Activated T-helper 1 cell treated with anti-CD3 and anti-CD28 coated beads, Interleukin-12 subunit alpha, Interleukin-12 subunit beta, Interleukin-2, Interleukin-4 antibody, amounts not matched to agents 30 ng/mL and 10 ng/mL and 1 ng/mL, durations not matched to agents 14 hours and 24 hours and 36 hours (primary cell): ENCODE data around the gene KIF5A. TPM values are rescaled to one million over a fixed set of nuclear protein-coding genes. Genes with fewer than 3 reads are reported as not detected.

Experiments used
- DNase-seq: peaks from one replicate; pipeline ENCODE4 v3.0.0; 2021; ENCODE audit warnings: low spot score
- H3K27ac Mint-ChIP-seq: one replicate; pipeline ENCODE4 v1.8.0; 2021; ENCODE audit warnings: mild to moderate bottlenecking, mixed read lengths
- H3K27me3 Mint-ChIP-seq: one replicate; pipeline ENCODE4 v1.8.0; 2022; ENCODE audit warnings: mild to moderate bottlenecking, moderate library complexity, mixed read lengths; ENCODE audit not compliant: insufficient read depth
- H3K36me3 Mint-ChIP-seq: one replicate; pipeline ENCODE4 v1.8.0; 2021; ENCODE audit warnings: low read depth, mixed read lengths
- H3K4me1 Mint-ChIP-seq: one replicate; pipeline ENCODE4 v1.8.0; 2021; ENCODE audit warnings: low read depth, mixed read lengths
- H3K4me3 Mint-ChIP-seq: one replicate; pipeline ENCODE4 v1.8.0; 2021; ENCODE audit warnings: mild to moderate bottlenecking, moderate library complexity, mixed read lengths
- H3K9me3 Mint-ChIP-seq: one replicate; pipeline ENCODE4 v1.8.0; 2021; ENCODE audit warnings: mixed read lengths
- intact Hi-C: fragments of 100-400 bp; cut with micrococcal nuclease; formaldehyde crosslinking; loops from one replicate; pipeline ENCODE4 v1.15.1; 2024
- total RNA-seq: library from RNA; stranded (reverse); gene quantifications from 2 replicates; pipeline ENCODE4 v1.2.3, GENCODE V29; 2022

KIF5A gene
- total RNA-seq, 1 donor from 2014 or later: 2.4 TPM

DNA sequence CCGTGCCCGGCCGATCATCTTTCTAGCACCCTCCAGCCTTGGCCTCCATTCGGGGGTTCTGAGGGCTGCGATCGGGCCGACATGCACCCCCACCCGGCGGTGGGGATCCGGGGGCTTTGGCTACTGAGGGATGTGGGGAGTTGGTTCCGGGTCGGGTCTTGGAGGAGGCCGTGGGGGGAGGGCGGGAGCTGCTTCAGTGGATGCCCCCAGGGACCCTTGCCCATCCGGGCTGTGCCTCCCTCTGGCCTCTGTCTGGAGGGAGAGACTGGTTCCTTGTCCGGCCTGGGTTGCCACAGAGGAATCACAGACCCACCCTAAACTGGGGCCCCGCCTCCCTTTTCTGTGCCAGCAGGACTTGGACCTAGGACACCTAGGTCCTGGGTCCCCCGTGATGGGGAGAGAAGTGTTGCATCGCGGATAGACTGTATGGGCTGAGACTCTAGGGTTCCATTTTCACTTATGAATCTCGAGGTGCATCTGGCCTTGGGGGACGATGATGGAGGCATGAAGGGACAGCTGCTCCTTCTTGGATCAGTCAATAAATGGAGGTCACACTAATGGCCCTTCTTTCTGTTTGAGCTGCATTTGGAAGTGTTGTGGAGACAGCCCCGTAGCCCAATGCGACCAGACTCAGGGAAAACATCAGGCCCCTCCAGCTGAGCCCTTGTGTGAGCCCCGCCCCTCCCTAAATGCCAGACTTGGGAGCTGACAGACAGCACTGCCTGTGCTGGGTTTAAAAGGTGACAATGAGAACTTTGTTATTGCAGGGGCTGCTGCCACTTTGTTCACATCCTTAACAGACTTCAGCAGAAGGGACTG, 55.4 kb downstream of the KIF5A start:
- Mint-ChIP-seq H3K36me3 (peaks cover 25% of the 10 kb centered on the region), H3K9me3 (no peaks in the 10 kb centered on the region), H3K27ac (peak overlapping the region; percentile 82), H3K27me3 (peaks cover 1% of the 10 kb centered on the region), H3K4me3 (peak overlapping the region; percentile 76), H3K4me1 (peaks cover 20% of the 10 kb centered on the region)
- DNase-seq: no peak
- intact Hi-C loops: loop anchor here (2.0 kb wide), 1 partner anchor 14 kb away; the partner anchor contains the start of gene PIP4K2C

DNA sequence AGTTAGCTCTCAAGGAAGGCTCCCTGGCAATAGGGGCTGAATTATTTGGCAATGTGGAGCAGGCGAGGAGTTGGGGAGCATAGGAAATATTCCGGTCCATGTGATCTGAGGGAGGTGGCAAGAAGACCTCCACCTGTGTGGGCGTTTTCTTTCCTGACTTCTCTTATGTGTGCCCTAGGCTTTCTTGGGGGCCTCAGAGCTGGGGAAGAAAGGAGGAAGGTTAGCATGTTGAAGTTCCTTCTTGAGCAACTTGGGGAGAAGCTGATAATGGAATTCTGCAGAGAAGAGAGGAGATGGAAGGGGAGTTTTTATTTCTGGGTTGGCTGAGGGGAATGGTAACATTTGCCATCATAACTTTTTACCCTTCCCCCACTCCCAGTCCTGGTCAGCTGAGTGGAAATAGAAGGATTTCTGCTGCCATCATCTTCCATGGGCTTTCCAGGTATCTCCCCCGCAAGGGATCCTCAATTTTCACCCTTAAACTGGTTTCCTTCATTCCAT, 56.0 kb downstream of the KIF5A start:
- H3K4me3 Mint-ChIP-seq: peak overlapping the region; percentile 76
- H3K27ac Mint-ChIP-seq: peak overlapping the region; percentile 82
- DNase-seq: no peak
- intact Hi-C loops: loop anchor here (2.0 kb wide), 1 partner anchor 15 kb away; the partner anchor contains the start of gene PIP4K2C
- H3K4me1 Mint-ChIP-seq: peaks cover 24% of the 10 kb centered on the region
- peaks cover 7% of the 10 kb centered on the region for H3K27me3 Mint-ChIP-seq
- H3K36me3 Mint-ChIP-seq: peaks cover 20% of the 10 kb centered on the region
- no peaks in the 10 kb centered on the region for H3K9me3 Mint-ChIP-seq

DNA sequence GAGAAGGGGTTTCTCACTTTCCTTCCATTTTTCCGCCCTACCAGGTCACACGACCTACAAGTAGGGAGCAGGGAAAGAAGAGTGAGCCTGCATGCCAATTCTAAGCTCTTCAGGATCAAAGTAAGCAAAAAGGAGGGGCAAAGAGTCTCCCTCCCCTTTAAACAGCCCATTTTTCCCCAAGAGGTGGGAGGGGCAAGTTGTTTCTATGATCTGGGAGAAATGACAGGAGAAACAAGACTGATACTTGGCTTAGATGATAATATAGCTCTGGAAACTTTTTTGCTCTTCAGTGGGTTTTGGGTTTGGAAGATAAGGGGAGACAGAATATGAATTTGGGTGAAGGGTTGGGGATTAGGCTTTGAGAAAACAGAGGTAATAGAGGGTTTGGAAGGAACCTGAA, 56.6 kb downstream of the KIF5A start:
- intact Hi-C loops: no loop called here
- H3K4me3 Mint-ChIP-seq: peak overlapping the region; percentile 1
- no peak for DNase-seq
- peaks cover 8% of the 10 kb centered on the region for H3K27me3 Mint-ChIP-seq
- H3K9me3 Mint-ChIP-seq: no peaks in the 10 kb centered on the region
- H3K27ac Mint-ChIP-seq: no peak overlapping the region
- H3K4me1 Mint-ChIP-seq: peaks cover 24% of the 10 kb centered on the region
- H3K36me3 Mint-ChIP-seq: peaks cover 19% of the 10 kb centered on the region

DNA sequence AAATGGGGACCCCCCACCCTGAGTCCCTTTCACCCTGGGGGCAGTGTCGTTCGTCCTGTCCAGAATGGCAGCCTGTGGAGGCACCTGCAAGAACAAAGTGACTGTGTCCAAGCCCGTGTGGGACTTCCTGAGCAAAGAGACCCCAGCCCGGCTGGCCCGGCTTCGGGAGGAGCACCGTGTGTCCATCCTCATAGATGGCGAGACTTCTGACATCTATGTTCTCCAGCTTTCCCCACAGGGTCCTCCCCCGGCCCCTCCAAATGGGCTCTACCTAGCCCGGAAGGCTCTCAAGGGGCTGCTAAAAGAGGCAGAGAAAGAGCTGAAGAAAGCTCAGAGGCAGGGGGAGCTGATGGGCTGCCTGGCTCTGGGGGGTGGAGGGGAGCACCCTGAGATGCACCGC, 57.0 kb downstream of the KIF5A start:
- Mint-ChIP-seq H3K27ac (no peak overlapping the region), H3K4me1 (peaks cover 24% of the 10 kb centered on the region), H3K36me3 (peaks cover 14% of the 10 kb centered on the region), H3K4me3 (peak overlapping the region; percentile 1), H3K27me3 (peaks cover 7% of the 10 kb centered on the region), H3K9me3 (no peaks in the 10 kb centered on the region)
- intact Hi-C loops: no loop called here
- no peak for DNase-seq

DNA sequence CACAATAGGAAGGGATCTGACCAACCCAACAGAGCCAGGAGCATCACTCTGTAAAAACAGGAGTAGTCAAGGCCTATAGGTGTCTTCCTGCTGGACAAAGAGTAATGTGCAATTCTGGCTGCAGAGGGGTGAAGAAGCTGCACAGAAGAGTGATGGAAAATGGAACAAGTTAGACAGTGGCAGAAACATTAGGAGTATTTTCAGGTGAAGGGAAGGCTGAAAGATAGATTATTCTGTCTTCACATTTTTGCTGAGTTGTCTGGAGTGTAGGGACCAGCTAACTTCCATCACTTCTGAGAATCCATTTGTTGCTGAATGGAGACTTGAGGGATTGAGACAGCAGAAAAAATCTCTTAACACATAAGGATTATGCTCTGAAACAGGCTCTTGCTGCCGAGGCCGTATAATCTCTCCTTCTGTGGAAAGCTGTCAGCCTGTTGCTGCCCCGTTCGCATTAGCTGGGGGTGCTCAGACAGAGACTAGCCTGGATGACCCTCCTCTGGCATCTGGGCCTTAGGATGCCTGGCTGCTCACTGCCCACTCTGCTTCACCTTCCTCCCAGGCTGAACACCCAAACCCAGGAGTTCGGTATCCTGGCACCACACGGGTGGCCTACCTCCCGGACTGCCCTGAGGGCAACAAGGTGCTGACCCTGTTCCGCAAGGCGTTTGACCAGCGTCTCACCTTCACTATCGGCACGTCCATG, 58.3 kb downstream of the KIF5A start:
- H3K4me1 Mint-ChIP-seq: peaks cover 24% of the 10 kb centered on the region
- H3K36me3 Mint-ChIP-seq: peaks cover 3% of the 10 kb centered on the region
- intact Hi-C loops: no loop called here
- no peaks in the 10 kb centered on the region for H3K9me3 Mint-ChIP-seq
- H3K4me3 Mint-ChIP-seq: no peak overlapping the region
- H3K27ac Mint-ChIP-seq: no peak overlapping the region
- H3K27me3 Mint-ChIP-seq: peaks cover 20% of the 10 kb centered on the region
- DNase-seq: no peak

DNA sequence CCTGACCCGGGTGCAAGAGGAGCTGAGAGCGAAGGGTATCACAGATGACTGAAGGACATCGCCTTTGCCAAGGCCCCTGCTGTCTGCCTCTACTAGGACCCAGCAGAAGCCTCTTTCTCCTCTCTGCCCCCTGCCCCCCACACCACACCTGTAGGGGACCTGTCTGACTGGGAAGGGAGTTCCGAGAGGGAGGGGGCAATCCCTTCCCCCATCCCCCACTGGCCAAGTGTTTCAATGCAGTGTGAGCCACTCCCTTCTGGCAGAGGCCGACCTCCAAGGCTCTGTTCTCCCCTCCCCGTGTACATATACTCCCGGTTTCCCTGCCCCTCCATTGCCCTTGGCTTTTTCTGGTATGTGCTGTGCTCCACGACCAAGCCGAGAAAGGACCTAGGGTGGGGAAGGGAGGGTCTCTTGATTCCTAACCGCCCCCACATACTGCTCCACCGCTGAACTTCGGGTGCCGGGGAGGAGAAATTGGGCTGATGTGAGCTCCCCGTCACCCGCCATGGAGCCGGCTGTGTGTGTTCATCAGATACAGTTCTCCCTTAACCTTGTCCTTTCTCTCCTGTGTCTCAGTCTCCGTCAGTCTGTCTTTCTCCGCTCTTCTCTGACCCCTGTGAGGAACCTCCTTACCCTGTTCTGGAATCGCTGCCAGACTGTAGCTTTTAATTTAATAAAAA, 59.4 kb downstream of the KIF5A start:
- H3K4me1 Mint-ChIP-seq: peaks cover 16% of the 10 kb centered on the region
- intact Hi-C loops: no loop called here
- no peak overlapping the region for H3K4me3 Mint-ChIP-seq
- no peaks in the 10 kb centered on the region for H3K9me3 Mint-ChIP-seq
- H3K27ac Mint-ChIP-seq: no peak overlapping the region
- H3K27me3 Mint-ChIP-seq: peaks cover 28% of the 10 kb centered on the region
- peaks cover 2% of the 10 kb centered on the region for H3K36me3 Mint-ChIP-seq
- no peak for DNase-seq

DNA sequence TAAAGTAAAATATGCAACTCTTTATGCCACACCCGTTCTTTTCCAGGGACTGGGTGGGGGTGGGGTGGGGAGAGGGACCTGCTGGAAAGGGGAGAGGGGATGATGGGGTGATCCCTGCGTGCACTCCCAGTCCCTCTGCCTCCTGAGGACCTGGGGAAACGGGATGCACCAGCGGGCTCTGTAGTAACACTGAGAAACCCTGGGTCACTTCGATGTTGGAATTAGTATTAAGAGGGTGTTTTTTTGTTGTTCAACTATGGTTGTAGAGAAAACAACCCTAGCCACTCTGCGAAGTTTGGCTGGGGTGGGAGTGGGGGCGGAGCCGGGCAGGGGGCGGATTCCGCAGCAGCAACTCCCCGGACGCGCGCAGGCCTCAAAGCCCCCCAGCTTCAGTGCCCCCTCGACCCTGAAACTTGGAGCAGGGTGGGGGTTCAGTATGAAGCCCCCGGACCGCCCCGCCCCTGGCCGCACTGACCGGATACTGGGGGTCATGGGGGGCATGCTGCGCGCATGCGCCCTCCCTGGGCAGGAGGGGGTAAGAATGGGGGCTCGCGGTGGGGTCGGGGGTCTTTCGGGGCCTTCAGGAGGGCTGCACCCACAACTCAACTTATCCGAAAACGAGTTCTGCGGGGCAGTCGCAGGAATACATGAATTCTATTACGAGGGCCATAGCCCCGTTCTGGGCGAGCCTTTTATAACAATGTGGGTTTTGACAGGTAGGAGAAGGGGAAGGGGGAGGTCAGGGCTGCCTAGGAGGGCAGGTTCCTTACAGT, 60.1 kb downstream of the KIF5A start:
- DNase-seq: no peak

DNA sequence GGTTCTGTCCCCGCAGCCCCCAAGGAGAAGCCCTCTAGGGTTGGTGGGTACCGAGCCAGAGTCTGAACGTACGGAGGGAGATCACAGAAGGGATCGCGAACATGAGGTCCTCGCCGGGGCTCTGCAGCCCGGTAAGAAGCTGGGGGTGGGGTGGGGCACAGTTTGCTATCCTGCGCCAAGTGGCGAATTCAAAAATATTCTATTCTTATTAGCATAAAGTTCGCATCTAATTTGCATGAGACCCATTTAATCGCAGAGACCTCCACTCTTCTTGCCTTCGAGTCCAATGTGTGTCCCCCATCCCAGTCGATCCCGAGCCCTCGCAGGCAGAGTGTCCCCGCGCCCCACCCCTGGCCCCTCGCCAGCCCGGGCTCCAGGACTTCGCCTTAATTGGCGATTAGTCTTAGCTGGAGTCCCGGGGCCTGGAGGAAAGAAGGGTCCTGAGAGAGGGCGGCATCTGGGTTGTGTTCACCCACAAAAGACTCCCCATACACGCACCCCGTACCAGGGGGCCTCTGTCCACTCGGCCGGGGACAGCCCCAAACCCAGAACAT, 60.8 kb downstream of the KIF5A start:
- H3K4me3 Mint-ChIP-seq: peak overlapping the region; percentile 75
- no peaks in the 10 kb centered on the region for H3K9me3 Mint-ChIP-seq
- H3K36me3 Mint-ChIP-seq: peaks cover 2% of the 10 kb centered on the region
- DNase-seq: no peak
- peak overlapping the region; percentile 43 for H3K27ac Mint-ChIP-seq
- H3K27me3 Mint-ChIP-seq: peaks cover 41% of the 10 kb centered on the region
- peaks cover 8% of the 10 kb centered on the region for H3K4me1 Mint-ChIP-seq
- intact Hi-C loops: loop anchor here (1.0 to 5.0 kb wide), 3 partner anchors 11 to 132 kb away; partner anchors contain the start of gene KIF5A

More for the DNA sequence above, 60.1 kb downstream of the KIF5A start:
- Mint-ChIP-seq H3K36me3 (peaks cover 2% of the 10 kb centered on the region), H3K27me3 (peaks cover 36% of the 10 kb centered on the region), H3K4me3 (peak overlapping the region; percentile 75), H3K9me3 (no peaks in the 10 kb centered on the region), H3K27ac (peak overlapping the region; percentile 43), H3K4me1 (peaks cover 14% of the 10 kb centered on the region)
- intact Hi-C loops: loop anchor here (5.0 kb wide), 2 partner anchors 58 to 132 kb away; partner anchors contain the start of gene KIF5A

DNA sequence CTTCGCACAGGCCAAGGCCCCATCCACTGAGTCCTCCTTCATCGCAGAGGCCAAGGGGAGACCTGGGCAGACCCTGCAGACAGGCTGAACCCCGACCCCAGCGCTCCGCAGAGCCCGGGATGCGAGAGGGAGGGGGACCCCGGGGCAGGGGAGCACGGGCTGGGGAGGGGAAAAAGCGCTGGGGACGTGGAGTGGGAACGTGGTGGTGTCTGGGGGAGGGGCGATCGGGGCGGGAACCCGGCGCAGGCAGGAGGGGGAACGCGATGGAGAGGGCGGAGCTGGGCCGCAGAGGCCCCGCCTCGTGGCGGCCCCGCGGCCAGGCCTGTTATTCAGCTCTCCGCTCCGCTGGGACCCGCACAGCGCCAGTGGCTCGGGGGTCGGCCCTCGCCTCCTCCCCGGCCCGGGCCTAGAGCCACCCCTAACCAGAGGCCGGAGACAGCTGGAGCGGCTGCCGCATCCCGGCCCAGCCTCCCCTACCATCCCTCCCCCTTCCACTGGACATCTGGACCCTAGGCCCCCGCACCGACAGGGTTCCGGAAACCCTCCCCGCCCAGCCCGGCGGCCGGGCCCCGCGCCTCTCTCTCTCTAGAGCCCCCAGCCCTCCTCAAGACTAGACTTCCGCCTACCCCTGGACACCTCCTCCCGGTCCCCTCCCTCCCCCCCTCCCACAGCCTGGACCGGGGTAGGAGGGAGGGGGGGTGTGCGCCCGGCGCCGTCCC, 61.4 kb downstream of the KIF5A start, which contains the start of gene ARHGEF25:
Gene ARHGEF25, plus strand, starts transcription at position 328 of the 719 bp plus-strand sequence. CDS start 460 bp downstream, outside the sequence.
- H3K4me1 Mint-ChIP-seq: peaks cover 5% of the 10 kb centered on the region
- peak within 1 kb of the TSS; percentile 43 for H3K27ac Mint-ChIP-seq
- H3K4me3 Mint-ChIP-seq: peak within 1 kb of the TSS; percentile 75
- DNase-seq: no peak
- H3K36me3 Mint-ChIP-seq: peaks cover 2% of the 10 kb centered on the region
- no peaks in the 10 kb centered on the region for H3K9me3 Mint-ChIP-seq
- peaks cover 41% of the 10 kb centered on the region for H3K27me3 Mint-ChIP-seq
- intact Hi-C loops: loop anchor here (1.0 to 5.0 kb wide), 3 partner anchors 10 to 131 kb away; partner anchors contain the start of gene KIF5A

DNA sequence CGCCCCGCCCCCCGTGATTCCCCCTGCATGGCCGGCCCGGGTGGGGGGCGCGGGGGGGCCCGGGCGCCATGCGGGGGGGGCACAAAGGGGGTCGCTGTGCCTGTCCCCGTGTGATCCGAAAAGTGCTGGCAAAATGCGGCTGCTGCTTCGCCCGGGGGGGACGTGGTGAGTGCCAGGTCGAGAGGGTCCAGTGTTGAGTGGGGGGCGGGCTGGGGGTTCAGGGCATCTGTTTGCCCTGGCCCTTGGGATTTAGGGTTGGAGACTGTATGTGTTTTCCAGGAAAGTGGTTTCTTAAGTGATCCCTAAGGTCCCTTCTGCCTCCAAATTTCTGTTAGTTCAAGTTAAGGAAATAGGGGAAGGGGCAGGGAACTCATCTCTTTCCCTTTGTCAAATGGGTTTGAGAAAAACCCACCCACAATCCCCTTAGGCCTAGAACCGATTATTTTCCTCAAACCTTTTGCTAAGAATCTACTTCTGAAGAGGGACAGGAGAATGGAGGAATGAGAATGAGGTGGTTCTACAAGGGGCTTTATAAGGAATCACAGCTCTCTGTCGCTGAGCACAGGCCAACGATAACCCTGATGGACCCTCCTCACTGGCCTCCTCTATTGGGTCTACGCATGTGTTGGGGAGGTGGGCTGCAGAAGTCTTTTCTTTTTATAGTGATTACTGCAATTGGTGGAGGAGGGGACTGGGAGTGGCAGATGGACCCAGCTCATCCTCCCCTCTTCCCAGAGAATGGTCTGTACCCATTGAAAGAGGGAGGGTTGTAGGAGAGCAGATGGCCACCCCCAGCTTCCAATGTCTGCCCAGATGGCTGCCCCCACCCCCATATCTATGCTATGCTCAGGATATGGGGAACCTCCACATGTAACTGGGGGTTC, 62.2 kb downstream of the KIF5A start:
- peak overlapping the region; percentile 58 for H3K4me3 Mint-ChIP-seq
- DNase-seq: no peak
- H3K27me3 Mint-ChIP-seq: peaks cover 48% of the 10 kb centered on the region
- no peak overlapping the region for H3K27ac Mint-ChIP-seq
- intact Hi-C loops: loop anchor here (1.0 to 5.0 kb wide), 3 partner anchors 9 to 130 kb away; partner anchors contain the start of gene KIF5A
- H3K36me3 Mint-ChIP-seq: no peaks in the 10 kb centered on the region
- H3K9me3 Mint-ChIP-seq: no peaks in the 10 kb centered on the region
- peaks cover 5% of the 10 kb centered on the region for H3K4me1 Mint-ChIP-seq
